Smooth muscle cell (in vitro differentiated cells): ENCODE measurements around the gene UPP2. TPM values are rescaled to one million over a fixed set of nuclear protein-coding genes. Genes with fewer than 3 reads are reported as not detected.

Experiments used
- DNase-seq: peaks from one replicate; lab custom pipeline; 2025; ENCODE audit not compliant: unreplicated experiment; lab: John Stamatoyannopoulos, UW
- H2AFZ ChIP-seq: fragments of 200-600 bp; sonication (generic); 2 replicates; pipeline ENCODE4 v1.6.0; 2016; ENCODE audit warnings: antibody characterized with exemption, low read depth, mild to moderate bottlenecking
- H3F3A ChIP-seq: fragments of 200-600 bp; sonication (generic); 2 replicates; pipeline ENCODE4 v1.6.0; 2017; ENCODE audit warnings: antibody characterized with exemption, low read depth
- H3K27ac ChIP-seq: fragments of 200-600 bp; sonication (generic); 2 replicates; pipeline ENCODE4 v1.5.1; 2016; ENCODE audit warnings: low read depth, mild to moderate bottlenecking
- H3K27me3 ChIP-seq: fragments of 200-600 bp; sonication (generic); 2 replicates; pipeline ENCODE4 v1.6.1; 2016; ENCODE audit warnings: low read depth, mild to moderate bottlenecking
- H3K36me3 ChIP-seq: fragments of 200-600 bp; sonication (generic); 2 replicates; pipeline ENCODE4 v1.5.1; 2016; ENCODE audit warnings: low read depth
- H3K4me1 ChIP-seq: fragments of 200-600 bp; sonication (generic); 2 replicates; pipeline ENCODE4 v1.5.1; 2016; ENCODE audit warnings: low read depth
- H3K4me2 ChIP-seq: fragments of 200-600 bp; sonication (generic); 2 replicates; pipeline ENCODE4 v1.6.0; 2016; ENCODE audit warnings: mild to moderate bottlenecking
- H3K4me3 ChIP-seq: fragments of 200-600 bp; sonication (generic); 2 replicates; pipeline ENCODE4 v1.5.1; 2016; ENCODE audit warnings: mild to moderate bottlenecking
- H3K79me2 ChIP-seq: fragments of 200-600 bp; sonication (generic); 2 replicates; pipeline ENCODE4 v1.6.0; 2016; ENCODE audit warnings: low read depth, mild to moderate bottlenecking
- H3K9ac ChIP-seq: fragments of 200-600 bp; sonication (generic); 2 replicates; pipeline ENCODE4 v1.6.0; 2016; ENCODE audit warnings: low read depth
- H3K9me3 ChIP-seq: fragments of 200-600 bp; sonication (generic); replicated peaks from 2 replicates; pipeline ENCODE4 v1.5.1; 2016; ENCODE audit warnings: low read depth
- H4K20me1 ChIP-seq: fragments of 200-600 bp; sonication (generic); 2 replicates; pipeline ENCODE4 v1.6.0; 2016; ENCODE audit warnings: low read depth
- CTCF ChIP-seq: fragments of 200-600 bp; sonication (generic); IDR thresholded peaks from 2 replicates; pipeline ENCODE4 v1.5.1; 2017; ENCODE audit warnings: borderline replicate concordance, mild to moderate bottlenecking, antibody characterized with exemption; ENCODE audit not compliant: insufficient read depth, poor library complexity, severe bottlenecking
- WGBS: methylation state at CpG from one replicate; pipeline ENCODE4 v1.1.7; 2016; ENCODE audit warnings: low lambda C conversion rate; 5-methylcytosine and 5-hydroxymethylcytosine counted together
- polyA plus RNA-seq: library from polyadenylated mRNA; unstranded; fragments of >200 nt; fragmentation: Nextera tagmentation; extraction: Ambion mirVana; gene quantifications from 2 replicates; pipeline ENCODE4 v1.2.1, GENCODE V29; 2016
- total RNA-seq: library from RNA; depleted of rRNA; stranded (reverse); fragments of >200 nt; gene quantifications from 2 replicates; pipeline ENCODE4 v1.2.3, GENCODE V29; 2014

UPP2 gene
- total and polyA plus RNA-seq, 2 experiments from 2014 or later = not detected

- no peak overlapping the region for H3K9ac ChIP-seq
- no peak overlapping the region for H3K27ac ChIP-seq
- H3K27me3 ChIP-seq = no peaks in the 10 kb centered on the region
- no peak overlapping the region for H3K4me2 ChIP-seq
- H3K79me2 ChIP-seq = no peaks in the 10 kb centered on the region
- no peak overlapping the region for H2AFZ ChIP-seq
- no peaks in the 10 kb centered on the region for H3K9me3 ChIP-seq
- 66% methylated on average over 2 of the region's 2 CpGs for WGBS
- TF ChIP-seq CTCF = no peak
- DNase-seq = no peak
- H3K4me1 ChIP-seq = no peaks in the 10 kb centered on the region
- no peaks in the 10 kb centered on the region for H4K20me1 ChIP-seq
- H3K36me3 ChIP-seq = no peaks in the 10 kb centered on the region
- H3K4me3 ChIP-seq = no peak overlapping the region
- H3F3A ChIP-seq = no peaks in the 10 kb centered on the region
Observed at GRCh38 chr2:158097481-158097880, 4.2 kb upstream of the UPP2 start.

- Histone ChIP-seq H3K4me3 (no peak overlapping the region), H3K9ac (no peak overlapping the region), H3K27ac (no peak overlapping the region), H3K4me1 (no peaks in the 10 kb centered on the region), H3K36me3 (no peaks in the 10 kb centered on the region), H3F3A (no peaks in the 10 kb centered on the region), H3K79me2 (no peaks in the 10 kb centered on the region), H3K9me3 (no peaks in the 10 kb centered on the region), H2AFZ (no peak overlapping the region), H3K4me2 (no peak overlapping the region), H3K27me3 (no peaks in the 10 kb centered on the region), H4K20me1 (no peaks in the 10 kb centered on the region)
- TF ChIP-seq CTCF = no peak
- DNase-seq = no peak
- WGBS = 92% methylated on average over 4 of the region's 4 CpGs
Observed at GRCh38 chr2:158098178-158098577, 3.5 kb upstream of the UPP2 start.

DNA sequence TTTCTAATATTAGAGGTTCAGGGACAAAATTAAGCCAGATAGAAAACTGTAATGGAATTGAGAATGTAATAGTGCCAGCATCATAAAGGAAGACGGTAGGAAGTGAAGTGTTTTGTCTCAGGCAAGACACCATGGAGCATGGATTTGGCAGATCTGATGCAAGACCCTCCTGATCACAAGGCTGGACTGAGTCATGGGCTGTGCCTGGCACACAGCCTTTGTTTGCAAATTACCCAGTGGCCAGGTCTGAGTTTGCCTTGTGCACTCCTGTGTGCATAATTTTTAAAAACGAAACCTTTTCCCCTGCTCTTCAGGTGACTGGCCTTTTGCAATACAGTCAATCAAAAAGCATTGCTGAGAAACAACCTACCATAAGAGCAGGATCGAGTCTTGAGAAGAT lies 2.0 kb upstream of the UPP2 start:
- Histone ChIP-seq H3K27me3 (no peaks in the 10 kb centered on the region), H3F3A (no peaks in the 10 kb centered on the region), H3K4me1 (no peaks in the 10 kb centered on the region), H3K9me3 (no peaks in the 10 kb centered on the region), H4K20me1 (no peaks in the 10 kb centered on the region), H2AFZ (no peak overlapping the region), H3K79me2 (no peaks in the 10 kb centered on the region), H3K9ac (no peak overlapping the region), H3K36me3 (no peaks in the 10 kb centered on the region), H3K4me3 (no peak overlapping the region), H3K4me2 (no peak overlapping the region), H3K27ac (no peak overlapping the region)
- no peak for TF ChIP-seq CTCF
- WGBS = 92% methylated on average over 3 of the region's 3 CpGs
- no peak for DNase-seq

GRCh38 chr2:158100411-158100810 lies 1.3 kb upstream of the UPP2 start:
- TF ChIP-seq CTCF = no peak
- no peaks in the 10 kb centered on the region for H4K20me1 ChIP-seq
- H3K4me2 ChIP-seq = no peak overlapping the region
- WGBS = 92% methylated on average over 1 of the region's 1 CpG
- no peak overlapping the region for H3K27ac ChIP-seq
- no peak for DNase-seq
- no peak overlapping the region for H2AFZ ChIP-seq
- H3K4me3 ChIP-seq = no peak overlapping the region
- no peaks in the 10 kb centered on the region for H3K36me3 ChIP-seq
- no peaks in the 10 kb centered on the region for H3K27me3 ChIP-seq
- no peaks in the 10 kb centered on the region for H3K79me2 ChIP-seq
- H3K9me3 ChIP-seq = no peaks in the 10 kb centered on the region
- H3F3A ChIP-seq = no peaks in the 10 kb centered on the region
- H3K9ac ChIP-seq = no peak overlapping the region
- no peaks in the 10 kb centered on the region for H3K4me1 ChIP-seq
